NAMALWA (cell line): ENCODE measurements around the gene OSBPL3.

Experiments
- DNase-seq: peaks from one replicate; pipeline ENCODE4 v3.0.0-alpha.2; 2015; ENCODE audit warnings: low spot score

The OSBPL3 gene

GRCh38 chr7:24760968-24761367, 219.0 kb downstream of the OSBPL3 start:
- no peak for DNase-seq

DNA sequence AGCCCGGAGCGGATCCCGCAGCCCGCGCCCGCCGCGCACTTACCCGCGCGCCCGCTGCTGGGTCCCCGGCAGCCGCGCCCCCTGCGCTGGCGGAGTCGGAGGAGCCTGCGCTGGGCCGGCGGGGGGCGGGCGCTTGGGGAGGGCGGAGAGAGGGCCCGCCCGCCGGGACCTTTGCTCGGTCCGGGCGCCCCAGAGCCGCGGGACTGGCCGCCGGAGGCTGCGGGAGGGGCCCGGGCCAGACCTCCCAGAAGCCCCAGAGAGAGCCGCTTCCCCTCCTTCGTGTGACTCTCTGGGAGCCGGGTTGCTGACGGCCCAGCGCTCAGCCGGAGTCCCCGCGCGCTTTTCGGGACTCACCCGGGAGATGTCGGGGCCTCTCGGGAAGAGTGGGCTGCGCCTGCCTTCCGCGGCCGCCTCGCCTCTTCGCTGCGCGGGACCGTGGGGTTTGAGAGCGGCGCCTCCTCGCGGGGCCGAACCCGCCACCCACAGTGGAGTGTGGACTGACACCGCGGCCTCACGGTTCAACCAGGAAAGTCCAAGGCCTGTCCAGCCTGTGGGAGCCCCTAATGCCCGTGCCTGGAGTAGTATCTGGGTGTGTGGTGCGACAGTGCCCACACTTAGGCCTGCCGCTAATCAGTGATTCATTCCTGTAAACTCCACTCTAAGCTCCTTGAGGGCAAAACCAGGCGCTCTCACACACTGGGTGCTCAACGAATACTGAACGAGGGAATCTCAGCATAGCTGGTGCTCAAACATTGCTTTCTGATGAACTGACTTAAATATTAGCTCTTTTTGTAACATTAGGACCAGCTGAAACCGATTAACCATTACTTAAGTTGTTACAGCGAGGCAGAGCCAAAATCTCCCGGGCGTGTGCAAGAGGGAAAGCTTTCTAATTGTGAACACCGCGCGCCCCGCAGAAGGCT, 222.4 kb downstream of the OSBPL3 start, which contains the start of gene GSDME:
Gene GSDME, minus strand, starts transcription at position 112 of the 923 bp plus-strand sequence. CDS start 7,690 bp downstream, outside the sequence.
- no peak for DNase-seq

- DNase-seq = no peak
Observed at GRCh38 chr7:24756545-24757352, 223.2 kb downstream of the OSBPL3 start.

GRCh38 chr7:24755541-24756407, 224.2 kb downstream of the OSBPL3 start:
- no peak for DNase-seq

DNA sequence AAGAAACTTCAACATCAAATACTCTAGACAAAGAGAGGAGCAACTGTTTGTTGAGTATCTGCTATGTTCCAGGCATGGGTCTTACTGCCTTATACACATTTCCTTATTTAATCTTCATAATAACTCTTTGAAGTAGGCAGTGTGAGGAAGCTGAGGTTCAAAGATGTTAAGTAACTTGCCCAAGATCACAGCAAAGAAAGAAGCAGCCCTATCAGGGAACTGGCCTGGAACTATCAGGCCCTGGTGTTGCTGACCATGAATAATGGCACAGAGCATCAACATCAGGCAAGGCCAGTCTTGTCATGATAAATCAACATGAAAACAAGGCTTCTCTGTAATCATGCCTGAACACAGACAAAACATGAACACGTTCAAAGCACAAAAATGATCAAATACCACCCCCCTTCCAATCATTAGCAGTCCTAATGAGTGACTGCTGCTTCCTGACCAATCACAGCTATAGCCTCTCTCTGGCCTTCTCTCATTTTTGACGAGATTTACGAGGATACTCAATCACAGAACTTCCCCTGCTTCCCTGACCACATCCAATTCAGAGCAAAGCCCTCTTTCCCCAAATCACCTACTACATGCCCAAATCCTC, 225.0 kb downstream of the OSBPL3 start:
- DNase-seq = no peak

DNA sequence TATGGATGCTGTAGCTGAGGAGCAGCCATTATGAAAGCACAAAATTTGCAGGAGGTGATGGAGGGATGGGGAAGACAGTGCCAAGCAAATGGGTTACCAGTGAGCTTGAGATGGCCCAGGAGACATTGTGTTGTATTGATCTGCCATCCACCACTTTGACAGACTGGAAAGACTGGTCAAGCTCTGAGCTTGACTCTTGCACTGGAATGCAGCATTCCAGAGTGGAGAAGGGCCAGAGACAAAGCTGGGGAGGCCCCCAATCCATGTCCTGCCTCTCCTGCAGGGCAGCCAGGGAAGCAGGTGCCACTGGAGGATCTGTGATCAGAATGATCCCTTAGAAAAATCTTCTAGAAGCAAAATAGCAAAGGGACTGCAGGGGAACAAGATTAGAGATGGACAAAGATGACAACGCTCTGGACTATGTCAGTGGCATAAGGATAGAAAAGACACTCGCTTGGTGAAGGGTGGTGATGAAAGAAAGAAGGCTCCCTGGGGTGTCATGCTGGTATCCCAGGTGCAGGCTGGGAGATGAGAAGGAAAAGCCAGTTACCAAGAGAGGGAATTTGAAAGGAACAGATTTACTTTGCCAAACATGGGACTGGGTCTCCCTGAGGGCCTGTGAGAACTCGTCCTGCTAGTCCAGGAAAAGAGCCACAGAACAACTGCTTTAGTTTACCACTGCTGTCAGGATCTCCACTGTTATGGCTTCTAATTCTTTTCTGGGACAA, 227.7 kb downstream of the OSBPL3 start:
- DNase-seq = no peak

- no peak for DNase-seq
Observed at GRCh38 chr7:24751484-24751883, 228.5 kb downstream of the OSBPL3 start.

DNA sequence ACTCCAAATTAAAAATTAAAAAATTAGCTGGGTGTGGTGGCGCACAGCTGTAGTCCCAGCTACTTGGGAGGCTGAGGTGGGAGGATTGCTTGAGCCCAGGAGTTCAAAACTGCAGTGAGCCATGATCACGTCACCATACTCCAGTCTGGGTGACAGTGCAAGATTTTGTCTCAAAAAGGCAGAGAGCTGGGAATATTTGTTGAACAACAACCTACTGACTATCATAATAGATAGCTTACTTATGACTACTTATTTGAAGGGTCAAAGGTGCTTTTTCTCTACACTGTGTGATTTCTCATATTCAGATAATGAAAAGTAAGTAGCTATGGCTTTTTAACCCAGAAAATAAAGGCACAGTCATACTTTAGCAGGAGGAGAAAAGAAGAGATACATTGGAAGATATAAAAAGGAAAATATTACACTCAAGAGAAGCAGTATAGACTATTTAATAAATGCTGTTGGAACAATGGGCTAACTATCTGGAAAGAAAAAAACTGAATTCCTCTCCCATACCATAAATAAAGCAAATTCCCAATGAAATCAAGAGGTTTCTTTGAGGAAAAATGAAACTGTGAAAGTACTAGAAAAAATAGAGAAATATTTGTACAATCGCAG, 229.4 kb downstream of the OSBPL3 start:
- DNase-seq = no peak

- DNase-seq = no peak
Observed at GRCh38 chr7:24748521-24748920, 231.5 kb downstream of the OSBPL3 start.
